WI38 (cell line): ENCODE results near the gene EXO5.

Experiments used
- H3K4me3 ChIP-seq: 2 replicates; pipeline ENCODE4 v1.5.1; 2011; ENCODE audit warnings: low read depth, mild to moderate bottlenecking, control low read depth, low read length
- TF ChIP-seq, protein P1 (sequence below): IDR thresholded peaks from 2 replicates; pipeline ENCODE4 v1.5.1; 2012; ENCODE audit warnings: low read depth, mild to moderate bottlenecking, control low read depth, low read length

The EXO5 gene

DNA sequence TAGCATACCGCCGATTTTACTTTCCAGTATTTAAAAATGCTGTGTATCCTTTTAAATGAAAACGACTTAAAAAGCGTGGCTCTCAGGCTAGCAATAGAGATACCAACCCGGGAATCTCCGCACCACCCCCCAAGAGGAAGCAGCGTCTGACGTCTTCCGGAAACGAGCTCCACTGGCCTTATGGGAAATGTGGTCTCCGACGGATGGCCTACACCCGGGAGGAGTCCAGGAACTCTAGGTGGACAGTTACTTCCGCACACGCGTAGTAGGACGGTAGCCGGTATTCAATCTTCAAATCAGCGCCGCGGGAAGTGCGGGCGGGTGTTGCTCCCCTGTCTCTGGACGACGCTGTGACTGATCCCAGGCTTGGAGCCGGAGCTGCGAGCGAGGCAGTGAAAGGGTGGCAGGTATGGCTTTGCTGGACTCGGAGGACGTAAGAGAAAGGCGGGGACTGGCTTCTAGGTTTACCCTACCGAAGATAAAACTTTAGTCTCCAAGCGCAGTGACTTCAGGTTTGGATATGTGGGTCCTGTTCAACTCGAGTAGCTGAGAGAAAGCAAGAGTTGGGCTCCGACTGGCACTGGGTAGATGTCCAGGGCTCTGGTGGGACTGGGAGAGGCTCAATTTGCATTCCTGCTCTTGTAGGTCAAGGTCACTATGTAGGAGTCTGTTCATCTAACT lies 23.0 kb downstream of the EXO5 start, which contains the start of gene ZNF684:
ZNF684 (plus strand) TSS at position 257 of the 681 bp plus-strand sequence. CDS start 1,530 bp downstream, outside the sequence.
- H3K4me3 ChIP-seq: peak within 1 kb of the TSS; percentile 74
- TF ChIP-seq, protein P1, sequence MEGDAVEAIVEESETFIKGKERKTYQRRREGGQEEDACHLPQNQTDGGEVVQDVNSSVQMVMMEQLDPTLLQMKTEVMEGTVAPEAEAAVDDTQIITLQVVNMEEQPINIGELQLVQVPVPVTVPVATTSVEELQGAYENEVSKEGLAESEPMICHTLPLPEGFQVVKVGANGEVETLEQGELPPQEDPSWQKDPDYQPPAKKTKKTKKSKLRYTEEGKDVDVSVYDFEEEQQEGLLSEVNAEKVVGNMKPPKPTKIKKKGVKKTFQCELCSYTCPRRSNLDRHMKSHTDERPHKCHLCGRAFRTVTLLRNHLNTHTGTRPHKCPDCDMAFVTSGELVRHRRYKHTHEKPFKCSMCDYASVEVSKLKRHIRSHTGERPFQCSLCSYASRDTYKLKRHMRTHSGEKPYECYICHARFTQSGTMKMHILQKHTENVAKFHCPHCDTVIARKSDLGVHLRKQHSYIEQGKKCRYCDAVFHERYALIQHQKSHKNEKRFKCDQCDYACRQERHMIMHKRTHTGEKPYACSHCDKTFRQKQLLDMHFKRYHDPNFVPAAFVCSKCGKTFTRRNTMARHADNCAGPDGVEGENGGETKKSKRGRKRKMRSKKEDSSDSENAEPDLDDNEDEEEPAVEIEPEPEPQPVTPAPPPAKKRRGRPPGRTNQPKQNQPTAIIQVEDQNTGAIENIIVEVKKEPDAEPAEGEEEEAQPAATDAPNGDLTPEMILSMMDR: no peak

DNA sequence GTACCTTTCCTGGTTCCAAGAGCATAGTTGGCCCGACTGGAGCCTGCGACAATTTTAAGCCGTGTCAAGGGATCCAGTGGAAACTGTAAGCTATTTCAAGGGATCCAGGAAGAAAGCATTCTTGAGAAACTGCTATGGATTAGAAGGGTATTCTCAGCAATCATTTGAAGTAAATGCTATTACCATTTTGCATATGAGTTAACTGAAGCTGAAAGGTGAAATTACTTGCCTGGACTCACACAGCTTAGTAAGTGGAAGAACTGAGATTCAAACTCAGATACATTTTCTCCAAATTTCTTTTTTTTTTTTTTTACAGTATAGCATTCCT lies 23.5 kb downstream of the EXO5 start:
- TF ChIP-seq, protein P1: no peak
- H3K4me3 ChIP-seq: peak overlapping the region; percentile 74

DNA sequence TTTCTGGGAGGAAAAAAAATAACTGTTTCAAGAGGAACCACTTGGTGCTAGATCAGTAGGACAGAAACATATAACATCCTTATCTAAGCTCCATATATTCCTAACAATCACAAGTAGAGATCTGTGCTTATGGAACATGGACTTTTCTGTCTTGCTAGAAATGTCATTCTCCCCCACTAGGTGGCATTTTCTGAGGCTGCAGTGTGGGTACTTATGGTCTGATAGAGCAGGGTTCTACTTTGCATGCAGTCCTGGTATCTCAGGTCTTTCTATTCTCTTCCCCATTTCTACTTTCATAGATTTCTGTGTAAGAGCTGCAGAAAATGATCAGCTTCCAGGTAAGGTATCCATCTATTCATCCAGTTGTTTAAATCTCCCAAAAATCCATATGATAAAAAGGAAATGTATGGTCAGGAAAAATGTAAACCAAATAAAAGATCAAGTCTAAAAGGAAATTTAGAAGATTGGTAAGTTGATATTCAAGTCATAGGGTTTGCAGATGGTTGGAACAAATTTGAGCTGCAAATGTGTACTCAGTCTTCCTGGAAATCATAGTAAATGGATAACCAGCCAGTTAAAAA lies 24.4 kb downstream of the EXO5 start:
- no peak overlapping the region for H3K4me3 ChIP-seq
- TF ChIP-seq, protein P1: peak; percentile 39; the same call in 1 of the 2 replicates

DNA sequence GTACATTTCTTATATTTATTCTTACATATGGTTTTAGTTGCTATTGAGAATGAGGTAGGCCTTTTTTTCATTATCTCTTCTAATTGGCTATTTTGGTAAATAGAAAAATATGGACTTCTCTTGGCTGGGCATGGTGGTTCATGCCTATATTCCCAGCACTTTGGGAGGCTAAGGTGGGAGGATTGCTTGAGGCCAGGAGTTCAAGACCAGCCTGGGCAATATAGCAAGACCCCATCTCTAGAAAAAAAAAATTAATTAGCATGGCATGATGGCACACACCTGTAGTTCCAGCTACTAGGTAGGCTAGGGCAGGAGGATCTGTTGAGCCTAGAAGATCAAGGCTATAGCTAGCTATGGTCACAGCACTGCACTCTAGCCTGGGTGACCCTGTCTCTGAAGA lies 26.0 kb downstream of the EXO5 start:
- TF ChIP-seq, protein P1: no peak
- no peak overlapping the region for H3K4me3 ChIP-seq

DNA sequence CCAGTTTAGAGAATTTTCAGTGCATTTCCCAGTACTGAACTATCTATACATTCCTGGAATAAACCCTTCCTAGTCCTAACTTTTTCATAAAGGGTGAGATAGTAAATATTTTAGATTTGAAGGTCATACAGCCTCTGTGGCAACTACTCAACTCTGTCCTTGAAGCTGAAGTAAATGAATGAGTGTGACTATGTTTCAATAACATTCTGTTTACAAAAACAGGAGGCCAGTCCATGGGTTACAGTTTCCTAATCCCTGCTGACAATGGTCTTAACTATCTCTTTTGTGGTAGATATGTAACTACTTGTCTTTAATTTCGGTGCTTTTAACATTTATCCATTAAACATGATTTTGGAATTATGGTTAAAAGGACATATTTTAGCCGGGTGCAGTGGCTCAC lies 27.2 kb downstream of the EXO5 start:
- TF ChIP-seq, protein P1: no peak
- no peak overlapping the region for H3K4me3 ChIP-seq

DNA sequence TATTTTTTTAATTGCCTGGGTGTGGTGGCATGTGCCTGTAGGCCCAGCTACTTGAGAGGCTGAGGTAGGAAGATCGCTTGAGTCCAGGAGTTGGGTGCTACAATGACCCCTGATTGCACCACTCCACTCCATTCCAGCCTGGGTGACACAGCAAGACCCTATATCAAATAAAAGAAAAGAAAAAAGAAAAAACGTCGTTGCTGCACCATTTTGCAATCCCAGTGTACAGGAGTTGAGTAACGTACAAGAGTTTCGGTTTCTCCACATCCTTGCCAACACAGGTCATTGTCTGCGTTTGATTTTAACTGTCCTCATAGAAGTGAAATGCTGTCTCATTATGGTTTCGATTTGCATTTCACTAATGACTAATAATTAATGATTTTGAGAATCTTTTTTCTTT lies 30.8 kb downstream of the EXO5 start:
- TF ChIP-seq, protein P1: no peak
- H3K4me3 ChIP-seq: no peak overlapping the region

DNA sequence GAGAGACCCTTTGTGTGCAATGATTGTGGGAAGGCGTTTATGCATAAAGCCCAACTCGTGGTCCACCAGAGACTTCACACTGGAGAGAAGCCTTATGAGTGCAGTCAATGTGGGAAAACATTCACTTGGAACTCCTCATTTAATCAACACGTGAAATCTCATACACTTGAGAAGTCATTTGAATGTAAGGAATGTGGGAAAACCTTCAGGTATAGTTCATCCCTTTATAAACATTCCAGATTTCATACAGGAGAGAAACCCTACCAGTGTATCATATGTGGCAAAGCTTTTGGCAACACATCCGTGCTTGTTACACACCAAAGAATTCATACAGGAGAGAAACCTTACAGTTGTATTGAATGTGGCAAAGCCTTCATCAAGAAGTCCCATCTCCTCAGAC lies 38.4 kb downstream of the EXO5 start:
- TF ChIP-seq, protein P1: no peak

More for the DNA sequence above, 38.4 kb downstream of the EXO5 start:
- no peak overlapping the region for H3K4me3 ChIP-seq
